Dermis lymphatic vessel endothelial cell (primary cell): ENCODE data around the gene ATL3. TPM values are rescaled to one million over a fixed set of nuclear protein-coding genes. Genes with fewer than 3 reads are reported as not detected.

Experiments used
- total RNA-seq: library from RNA; depleted of rRNA; stranded (reverse); fragments of >200 nt; gene quantifications from 2 replicates; pipeline ENCODE4 v1.2.1, GENCODE V29; 2014

ATL3 gene
- 107 and 110 TPM in 2 replicates for total RNA-seq

DNA sequence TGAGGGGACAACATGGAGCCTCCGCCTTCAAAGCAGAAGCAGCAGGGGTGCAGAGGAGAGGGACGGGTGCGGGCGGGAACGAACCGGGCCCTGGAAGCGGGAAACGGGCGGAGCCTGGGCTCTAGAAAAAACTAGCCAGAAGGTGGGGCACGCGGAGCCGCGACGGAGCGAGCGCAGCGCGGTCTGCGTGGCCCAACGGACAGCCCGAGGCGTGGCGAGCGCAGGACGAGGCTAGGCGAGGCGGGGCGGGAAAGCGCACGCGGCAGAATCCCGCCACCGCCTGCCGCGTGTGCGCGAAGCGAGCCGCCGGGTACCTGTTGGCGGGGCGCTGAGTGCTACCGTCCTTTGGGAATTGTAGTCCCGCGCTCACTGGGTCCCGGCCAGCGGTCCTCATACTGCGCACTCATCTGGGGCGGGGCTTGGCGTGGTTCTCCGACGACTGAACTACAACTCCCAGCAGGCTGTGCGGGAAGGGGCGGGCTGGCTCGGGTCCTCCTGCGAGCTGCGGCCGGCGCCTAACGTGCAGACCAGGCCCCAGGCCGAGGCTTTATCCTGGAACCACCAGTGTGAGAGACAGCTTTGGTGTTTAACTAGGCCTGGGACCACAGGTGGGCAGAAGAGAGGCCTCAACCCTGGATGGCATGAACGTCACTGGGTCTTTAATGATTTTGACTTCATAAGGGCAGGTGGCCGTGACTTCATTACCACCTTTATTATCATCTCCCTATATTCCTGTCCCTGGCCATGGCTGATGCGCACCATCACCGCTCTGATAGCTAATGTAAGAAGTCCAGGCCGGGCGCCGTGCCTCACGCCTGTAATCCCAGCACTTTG, at the start of gene ATL3:
Gene ATL3, minus strand, starts transcription at position 55 of the 834 bp plus-strand sequence. Its CDS starts 41 bp downstream, at position 14.

GRCh38 chr11:63681321-63682065, 10.3 kb upstream of the ATL3 start, which contains the start of gene RTN3:
RTN3 (plus strand) TSS chr11:63681500; CDS start chr11:63681637, 137 bp downstream.

DNA sequence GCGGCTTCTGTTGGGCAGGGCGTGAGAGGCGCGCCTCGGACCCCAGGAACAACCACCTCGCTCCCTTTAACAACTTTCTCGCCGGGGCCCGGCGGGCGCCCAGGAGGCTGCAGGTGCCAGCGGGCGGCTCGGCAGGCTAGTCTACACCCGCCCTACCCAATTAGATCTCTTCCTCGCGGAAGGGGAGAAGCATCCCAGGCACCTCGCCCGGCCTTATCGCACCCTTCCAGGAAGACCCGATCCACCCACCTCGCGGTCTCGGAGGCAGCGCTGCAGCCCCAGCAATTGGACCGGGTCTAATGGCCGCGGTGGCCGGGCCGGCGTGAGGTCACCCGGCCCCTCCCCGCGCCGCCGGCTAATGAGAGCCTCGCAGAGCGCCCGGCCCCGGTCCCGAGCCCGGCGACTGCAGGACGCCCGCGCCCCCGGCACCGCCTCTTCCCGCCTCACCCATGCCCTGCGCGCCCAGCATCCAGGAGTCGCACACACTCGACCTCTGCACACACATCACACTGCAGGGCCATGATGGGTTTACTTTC, 57.0 kb downstream of the ATL3 start, which contains the start of gene PLAAT3:
Gene PLAAT3, minus strand, starts transcription at position 298 of the 536 bp plus-strand sequence. CDS start 419 bp downstream, outside the sequence.

Other genes starting within 250 kb of the ATL3 start
- gene PLAAT5, start 180.2 kb downstream of the ATL3 start, total RNA-seq, result not detected in 2 replicates
- gene LGALS12, start 165.3 kb downstream of the ATL3 start, total RNA-seq, result not detected in 2 replicates
- 4.8 and 6.3 TPM in 2 replicates for gene PLAAT4, start 134.6 kb downstream of the ATL3 start, total RNA-seq
- 0.17 TPM in 1 of 2 replicates, not detected in the other for gene PLAAT2, start 108.0 kb downstream of the ATL3 start, total RNA-seq
- 102 and 120 TPM in 2 replicates for gene PLAAT3, start 56.9 kb downstream of the ATL3 start, total RNA-seq
- gene RTN3, start 10.1 kb upstream of the ATL3 start, total RNA-seq, result 43.7 and 45.6 TPM in 2 replicates
- 7.9 and 13.8 TPM in 2 replicates for gene ZFTA, start 97.4 kb upstream of the ATL3 start, total RNA-seq
- 7.3 and 9.2 TPM in 2 replicates for gene SPINDOC, start 142.1 kb upstream of the ATL3 start, total RNA-seq
- 8.5 and 9.3 TPM in 2 replicates for gene MARK2, start 167.7 kb upstream of the ATL3 start, total RNA-seq
- gene RCOR2, start 245.8 kb upstream of the ATL3 start, total RNA-seq, result under 0.01 and 0.26 TPM in 2 replicates